Heart right ventricle (tissue), 16 donors: Measurements from ENCODE around the gene GNAO1. TPM values are rescaled to one million over a fixed set of nuclear protein-coding genes. Genes with fewer than 3 reads are reported as not detected.
A peak's percentile ranks its signal among the peaks of the same experiment; 100 is the strongest.

Source experiments
- ATAC-seq, 8 donors: fragments of 200-7000 bp; cut with Tn5 transposase; one replicate each; pipeline ENCODE4 v1.9.1; 2020; ENCODE audit warnings: mild to moderate bottlenecking in 8 of 8, moderate library complexity in 8 of 8, moderate number of reproducible peaks in 1 of 8
- DNase-seq, 2 donors: peaks; one replicate each; pipeline ENCODE4 v3.0.0-alpha.2; 2020
- H3K27ac ChIP-seq, 10 donors: fragments of 200-600 bp; sonication (generic) in 2 of 10; one replicate each; pipeline versions ENCODE4 v1.5.0 to v1.8.0; 2020 to 2022; ENCODE audit warnings: mild to moderate bottlenecking in 3 of 10
- H3K27me3 ChIP-seq, 7 donors: fragments of 200-600 bp; one replicate each; pipeline ENCODE4 v1.8.0; 2021 to 2022; ENCODE audit warnings: mild to moderate bottlenecking in 2 of 7
- H3K36me3 ChIP-seq, 9 donors: fragments of 200-600 bp; sonication (generic) in 1 of 9; one replicate each; pipeline versions ENCODE4 v1.5.0 to v1.8.0; 2020 to 2022; ENCODE audit warnings: mild to moderate bottlenecking in 2 of 9
- H3K4me1 ChIP-seq, 9 donors: fragments of 200-600 bp; sonication (generic) in 1 of 9; one replicate each; pipeline versions ENCODE4 v1.5.0 to v1.8.0; 2020 to 2022; ENCODE audit warnings: mild to moderate bottlenecking in 4 of 9
- H3K4me3 ChIP-seq, 10 donors: fragments of 200-600 bp; sonication (generic) in 2 of 10; one replicate each; pipeline versions ENCODE4 v1.5.0 to v1.8.0; 2020 to 2022; ENCODE audit warnings: mild to moderate bottlenecking in 7 of 10, moderate library complexity in 2 of 10
- H3K9me3 ChIP-seq, 11 donors: fragments of 200-600 bp in 10 of 11; sonication (generic) in 2 of 11; one replicate each; pipeline versions ENCODE4 v1.5.0 to v1.8.0; 2013 to 2022; ENCODE audit warnings: mild to moderate bottlenecking in 2 of 11, control low read depth in 1 of 11, moderate library complexity in 1 of 11
- CTCF ChIP-seq, 9 donors: fragments of 200-600 bp; sonication (generic) in 2 of 9; IDR thresholded peaks; one replicate each; pipeline versions ENCODE4 v1.5.0 to v1.8.0; 2021 to 2022; ENCODE audit warnings: antibody characterized with exemption in 9 of 9, mild to moderate bottlenecking in 5 of 9, moderate library complexity in 1 of 9
- WGBS, 2 donors: extraction: QIAGEN DNeasy Blood & Tissue Kit; methylation state at CpG; one replicate each; pipeline ENCODE4 v1.1.7; 2013; ENCODE audit warnings: inconsistent platforms in 1 of 2; 5-methylcytosine and 5-hydroxymethylcytosine counted together
- intact Hi-C, 10 donors: fragments of 100-400 bp; cut with DNase I; formaldehyde crosslinking; loops; one replicate each; pipeline versions ENCODE4 v1.11.1 to v1.14.2; 2022
- polyA plus RNA-seq, 2 donors: library from polyadenylated mRNA; stranded (reverse); fragments of 200-250 nt; gene quantifications; one replicate each; pipeline ENCODE4 v1.2.3, GENCODE V29; 2013
- total RNA-seq, 10 donors: library from RNA; stranded (reverse); fragmentation: NEBNext Ultra II Directional in 3 of 10; extraction: Animal tissue kit (Norgen Biotek cat#: 25700) in 3 of 10; gene quantifications; one replicate each; pipeline versions ENCODE4 v1.2.1 to v1.2.4, GENCODE V29; 2021 to 2023
- donor health status: Arrhythmogenic right ventricular cardiomyopathy.
- donor health status: ischemic (EF 13 %, LVEDD 7.1; RV severe dilation, severe dysfunction).
- donor health status: healthy with polysubstance abuse.
- donor health status: DM: no; HTN: yes; CAD: no.
- donor health status: DM: no; HTN: no; CAD: no.
- donor health status: ischemic (EF 25% LVEDD 6.9; RV normal size, moderate dysfunction).
- donor health status: ischemic (EF 25% LVEDD 5.7; RV mildly dilated, moderate dysfunction).
- donor health status: healthy.
- donor health status: DM: yes; HTN: yes; CAD: no.
- donor health status: Ischemic cardiomyopathy.
- donor health status: ischemic (EF 35%, LVEDD 5.7; RV mildly dilated, moderate dysfunction).
- donor health status: nonischemic (EF 11% LVEDD 7.7; RV severe dilation, severe dysfunction).
- donor health status: DM: yes; HTN: yes; CAD: no.
- donor health status: PGD.
- donor health status: ischemic (EF 29% LVEDD 5.4; RV normal size, mild dysfunction).
- donor health status: nonischemic (EF 23%, LVEDD 6.1; RV moderate dilation, normal function).

Gene GNAO1
- total and polyA plus RNA-seq, 12 donors, result 1.4 to 36.7 (median 13.5) TPM

GRCh38 chr16:56289416-56289815, 98.1 kb downstream of the GNAO1 start:
- 88 to 91% methylated on average over 9 of the region's 9 CpGs for WGBS, 2 donors
- DNase-seq (no peak), ATAC-seq (no peak)
- TF ChIP-seq CTCF (IDR thresholded peaks at IDR 0.05), result no peak
- no peaks in the 10 kb centered on the region for H3K36me3 ChIP-seq
- H3K4me3 ChIP-seq, result no peak overlapping the region
- no peaks in the 10 kb centered on the region for H3K27me3 ChIP-seq
- no peak overlapping the region for H3K27ac ChIP-seq
- intact Hi-C loops, result no loop called here
- no peaks in the 10 kb centered on the region for H3K9me3 ChIP-seq
- H3K4me1 ChIP-seq, result peaks cover 2 to 32% (median 14%) of the 10 kb centered on the region in 9 donors

- H3K4me1 ChIP-seq, result peaks cover 2 to 36% (median 14%) of the 10 kb centered on the region in 9 donors
- intact Hi-C loops, result no loop called here
- H3K27ac ChIP-seq, result no peak overlapping the region
- no peaks in the 10 kb centered on the region for H3K27me3 ChIP-seq
- ATAC-seq, result no peak
- WGBS, 2 donors, result 41 to 54% methylated on average over 4 of the region's 4 CpGs
- H3K9me3 ChIP-seq, result no peaks in the 10 kb centered on the region
- TF ChIP-seq CTCF (IDR thresholded peaks at IDR 0.05), result no peak
- no peak overlapping the region for H3K4me3 ChIP-seq
- DNase-seq, result no peak
- H3K36me3 ChIP-seq, result no peaks in the 10 kb centered on the region
Observed at GRCh38 chr16:56289862-56290261, 98.6 kb downstream of the GNAO1 start.

DNA sequence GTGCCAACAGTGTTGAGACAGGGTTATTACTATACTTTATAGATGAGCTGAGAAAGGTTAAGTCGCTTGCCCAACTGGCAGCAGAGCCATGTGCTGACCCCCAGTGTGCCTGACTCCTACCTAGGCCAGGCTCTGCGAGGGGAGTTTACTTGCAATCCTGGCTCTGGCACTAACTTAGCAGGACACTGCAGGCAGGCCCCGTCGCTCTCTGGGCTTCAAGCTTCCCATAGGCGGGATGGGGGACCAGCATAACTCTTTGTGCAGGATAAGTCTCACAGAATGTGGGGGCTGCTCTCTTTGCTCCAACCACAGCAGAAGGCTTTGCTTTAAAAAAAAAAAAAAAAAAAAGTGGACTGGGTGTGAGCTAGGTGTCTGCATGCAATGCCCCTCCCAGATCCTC, 102.7 kb downstream of the GNAO1 start:
- Histone ChIP-seq H3K27ac (peak overlapping the region in 7 of 10 donors; percentile 29 to 77 (median 64)), H3K4me3 (no peak overlapping the region), H3K36me3 (no peaks in the 10 kb centered on the region), H3K9me3 (no peaks in the 10 kb centered on the region), H3K4me1 (peaks cover 8 to 55% (median 33%) of the 10 kb centered on the region in 9 donors), H3K27me3 (no peaks in the 10 kb centered on the region)
- no peak for TF ChIP-seq CTCF (IDR thresholded peaks at IDR 0.05)
- WGBS, 2 donors, result 95 to 98% methylated on average over 5 of the region's 5 CpGs
- ATAC-seq, result no peak
- no peak for DNase-seq
- intact Hi-C loops, result no loop called here

DNA sequence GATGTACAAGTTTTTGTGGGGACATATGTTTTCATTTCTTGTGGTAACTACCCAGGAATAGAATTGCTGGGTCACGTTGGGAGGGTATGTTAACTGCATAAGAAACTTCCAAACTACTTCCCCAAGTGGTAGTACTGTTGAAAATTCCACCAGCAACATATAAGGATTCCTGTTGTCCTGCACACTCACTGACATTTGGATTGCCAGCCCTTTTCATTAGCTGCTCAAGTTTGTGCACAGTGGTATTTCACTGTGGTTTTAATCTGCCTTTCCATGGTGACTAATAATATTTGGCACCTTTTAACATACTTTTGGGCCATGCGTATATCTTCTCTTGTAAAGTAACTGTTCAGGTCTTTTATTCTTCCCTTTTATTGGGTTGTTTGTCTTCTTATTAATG, 103.3 kb downstream of the GNAO1 start:
- no peaks in the 10 kb centered on the region for H3K9me3 ChIP-seq
- DNase-seq, result no peak
- WGBS, 2 donors, result 39 to 44% methylated on average over 2 of the region's 2 CpGs
- H3K27ac ChIP-seq, result peak overlapping the region in 9 of 10 donors; percentile 10 to 77 (median 64)
- no peaks in the 10 kb centered on the region for H3K27me3 ChIP-seq
- intact Hi-C loops, result no loop called here
- H3K4me1 ChIP-seq, result peaks cover 10 to 57% (median 38%) of the 10 kb centered on the region in 9 donors
- TF ChIP-seq CTCF (IDR thresholded peaks at IDR 0.05), result no peak
- H3K4me3 ChIP-seq, result no peak overlapping the region
- peak in 7 of 8 donors; percentile 46 to 72 (median 54) for ATAC-seq
- no peaks in the 10 kb centered on the region for H3K36me3 ChIP-seq
